Lower leg skin (tissue), 4 donors: ENCODE data around the gene STPG2. TPM values are rescaled to one million over a fixed set of nuclear protein-coding genes. Genes with fewer than 3 reads are reported as not detected.
A peak's percentile ranks its signal among the peaks of the same experiment; 100 is the strongest.

ENCODE experiments used
- DNase-seq, 2 donors: peaks; one replicate each; pipeline ENCODE4 v3.0.0-alpha.2; 2019; ENCODE audit warnings: low spot score in 2 of 2
- H3K4me3 ChIP-seq: fragments of 200-600 bp; sonication (generic); 2 replicates; pipeline ENCODE4 v1.5.1; 2017; ENCODE audit warnings: mild to moderate bottlenecking, low read depth; ENCODE audit not compliant: poor library complexity, severe bottlenecking
- CTCF ChIP-seq, 3 donors: fragments of 450-650 bp; IDR thresholded peaks; one replicate each; pipeline ENCODE4 v1.5.1; 2016; ENCODE audit warnings: antibody characterized with exemption in 3 of 3, mild to moderate bottlenecking in 3 of 3, moderate library complexity in 2 of 3
- POLR2A ChIP-seq, 2 donors: fragments of 450-650 bp; IDR thresholded peaks; one replicate each; pipeline ENCODE4 v1.6.1; 2016 to 2017; ENCODE audit warnings: antibody characterized with exemption in 2 of 2, mild to moderate bottlenecking in 1 of 2, moderate library complexity in 1 of 2
- WGBS, 2 donors: methylation state at CpG; one replicate each; pipeline ENCODE4 v1.1.5; 2018; 5-methylcytosine and 5-hydroxymethylcytosine counted together
- intact Hi-C: fragments of 100-400 bp; cut with DNase I; formaldehyde crosslinking; loops from one replicate; pipeline ENCODE4 v1.15.0; 2023; ENCODE audit warnings: low total_unique reads
- total RNA-seq, 4 donors: library from RNA; depleted of rRNA; stranded (reverse); fragments of >200 nt; gene quantifications; one replicate each; pipeline ENCODE4 v1.1.0, GENCODE V29; 2016

STPG2 gene
- total RNA-seq, 4 donors from 2014 or later: 0.21 to 0.84 (median 0.38) TPM

GRCh38 chr4:97924341-97924958, 218.8 kb downstream of the STPG2 start:
- intact Hi-C loops: no loop called here
- TF ChIP-seq CTCF (IDR thresholded peaks at IDR 0.05): no peak
- no peak for TF ChIP-seq POLR2A (IDR thresholded peaks at IDR 0.05)

GRCh38 chr4:97923096-97923495, 220.2 kb downstream of the STPG2 start:
- H3K4me3 ChIP-seq: no peak overlapping the region
- 94 to 97% methylated on average over 7 to 17 of the region's 17 CpGs for WGBS, 2 donors
- no peak for TF ChIP-seq CTCF (IDR thresholded peaks at IDR 0.05)
- no peak for TF ChIP-seq POLR2A (IDR thresholded peaks at IDR 0.05)
- no peak for DNase-seq
- intact Hi-C loops: no loop called here

More at GRCh38 chr4:97924341-97924958, 218.8 kb downstream of the STPG2 start:
- DNase-seq: no peak
- no peak overlapping the region for H3K4me3 ChIP-seq
- WGBS, 2 donors: 59 to 63% methylated on average over 1 of the region's 1 CpG

- WGBS, 2 donors: 91 to 92% methylated on average over 13 of the region's 13 CpGs
- TF ChIP-seq POLR2A (IDR thresholded peaks at IDR 0.05) (no peak), CTCF (IDR thresholded peaks at IDR 0.05) (no peak)
- no peak for DNase-seq
- no peak overlapping the region for H3K4me3 ChIP-seq
- intact Hi-C loops: no loop called here
Observed at GRCh38 chr4:97917115-97917514, 226.2 kb downstream of the STPG2 start.

GRCh38 chr4:97912156-97912555, 231.1 kb downstream of the STPG2 start:
- no peak overlapping the region for H3K4me3 ChIP-seq
- intact Hi-C loops: no loop called here
- no peak for DNase-seq
- 91% methylated on average over 4 of the region's 4 CpGs for whole genome bisulfite sequencing, 2 donors
- TF ChIP-seq POLR2A (IDR thresholded peaks at IDR 0.05): no peak
- no peak for TF ChIP-seq CTCF (IDR thresholded peaks at IDR 0.05)

DNA sequence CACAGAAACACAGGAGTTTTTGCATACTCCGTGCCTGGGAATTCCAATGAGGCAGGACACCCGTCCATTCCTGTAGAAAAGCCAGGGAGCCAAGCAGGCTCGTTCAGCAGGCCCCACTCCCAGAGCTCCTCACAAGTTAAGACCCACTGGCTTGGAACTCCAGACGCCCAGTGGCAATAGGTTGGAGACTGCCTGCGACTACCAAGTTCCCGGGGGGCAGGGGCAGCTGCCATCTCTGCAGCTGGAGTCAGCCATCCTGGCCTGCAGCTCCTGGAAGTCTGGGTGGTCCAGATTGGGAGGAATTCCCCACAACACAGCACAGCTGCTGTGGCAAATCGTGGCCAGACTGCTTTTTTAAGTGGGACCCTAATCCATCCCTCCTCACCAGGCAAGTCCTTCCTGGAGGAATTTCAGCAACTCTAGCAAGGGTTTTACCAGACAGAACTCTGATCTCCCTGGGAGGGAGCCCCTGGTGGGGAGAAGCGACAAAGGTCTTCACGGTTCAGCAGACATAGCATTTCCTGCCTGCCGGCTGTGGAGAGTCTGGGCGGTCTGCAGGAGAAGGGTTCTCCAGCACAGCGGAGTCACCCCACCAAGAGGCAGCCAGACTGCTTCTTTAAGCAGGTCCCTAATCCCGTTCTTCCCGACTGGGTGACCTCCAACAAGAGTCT, 231.9 kb downstream of the STPG2 start:
- peak in 1 of 2 donors; percentile 78 for DNase-seq
- TF ChIP-seq POLR2A (IDR thresholded peaks at IDR 0.05) (no peak), CTCF (IDR thresholded peaks at IDR 0.05) (no peak)
- H3K4me3 ChIP-seq: no peak overlapping the region
- intact Hi-C loops: no loop called here
- 67 to 84% methylated on average over 14 of the region's 14 CpGs for WGBS, 2 donors
